HUES64 (cell line): ENCODE results near the gene PAMR1.
"Not testable (repeated sequence)": the region's sequence is repeated elsewhere in the genome, so short reads cannot be mapped to it uniquely, and the experiment has no call there.

ENCODE experiments used
- H3K27ac ChIP-seq: 2 replicates; pipeline ENCODE4 v1.7.0; 2013; ENCODE audit warnings: low read depth, low read length, inconsistent platforms
- H3K27me3 ChIP-seq: 2 replicates; pipeline ENCODE4 v1.6.1; 2013; ENCODE audit warnings: mild to moderate bottlenecking, low read length; ENCODE audit not compliant: insufficient read depth
- H3K36me3 ChIP-seq: 2 replicates; pipeline ENCODE4 v1.6.1; 2013; ENCODE audit warnings: mild to moderate bottlenecking, low read length; ENCODE audit not compliant: insufficient read depth
- H3K4me1 ChIP-seq: 2 replicates; pipeline ENCODE4 v1.6.1; 2013; ENCODE audit warnings: mild to moderate bottlenecking, low read length, moderate library complexity; ENCODE audit not compliant: insufficient read depth
- H3K4me3 ChIP-seq: 2 replicates; pipeline ENCODE4 v1.5.1; 2013; ENCODE audit warnings: mild to moderate bottlenecking, low read length, moderate library complexity
- H3K9ac ChIP-seq: 2 replicates; pipeline ENCODE4 v1.6.1; 2013; ENCODE audit warnings: mild to moderate bottlenecking, low read depth, low read length
- H3K9me3 ChIP-seq: 2 replicates; pipeline ENCODE4 v1.6.1; 2013; ENCODE audit warnings: low read depth, low read length; ENCODE audit not compliant: insufficient read depth
- WGBS: fragments of 150-250, 120-280 bp; methylation state at CpG from one replicate; pipeline ENCODE4 v1.1.7; 2013; ENCODE audit warnings: missing lambda C conversion rate; 5-methylcytosine and 5-hydroxymethylcytosine counted together

The PAMR1 gene

DNA sequence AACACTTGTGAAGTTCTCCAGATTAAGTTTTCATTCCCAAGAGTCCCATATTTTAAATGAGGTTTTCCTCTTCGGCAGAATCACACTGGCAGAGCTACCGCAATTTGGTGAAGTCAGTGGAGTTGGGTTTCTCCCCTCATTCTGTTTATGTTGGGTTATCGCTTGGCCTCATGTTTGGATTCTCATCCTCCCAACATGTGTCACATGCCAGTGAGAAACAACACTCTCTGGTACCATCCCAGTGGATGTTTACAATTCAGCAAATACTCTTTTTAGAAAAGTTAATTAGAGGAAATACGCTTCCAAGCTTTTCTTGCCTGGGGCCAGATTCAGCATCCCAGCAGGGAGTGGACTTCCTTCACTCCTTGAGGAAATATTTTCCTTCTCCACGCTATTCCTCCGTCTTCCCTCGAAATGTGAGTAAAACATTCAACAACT lies 2.1 kb downstream of the PAMR1 start:
- Histone ChIP-seq H3K4me3 (no peak overlapping the region; the same call in 1 of the 2 replicates), H3K27me3 (peaks cover 35% of the 10 kb centered on the region), H3K4me1 (peaks cover 23% of the 10 kb centered on the region; the same call in 1 of the 2 replicates), H3K9ac (no peak overlapping the region), H3K36me3 (no peaks in the 10 kb centered on the region), H3K9me3 (no peaks in the 10 kb centered on the region), H3K27ac (no peak overlapping the region)
- 63% methylated on average over 6 of the region's 7 CpGs for WGBS

DNA sequence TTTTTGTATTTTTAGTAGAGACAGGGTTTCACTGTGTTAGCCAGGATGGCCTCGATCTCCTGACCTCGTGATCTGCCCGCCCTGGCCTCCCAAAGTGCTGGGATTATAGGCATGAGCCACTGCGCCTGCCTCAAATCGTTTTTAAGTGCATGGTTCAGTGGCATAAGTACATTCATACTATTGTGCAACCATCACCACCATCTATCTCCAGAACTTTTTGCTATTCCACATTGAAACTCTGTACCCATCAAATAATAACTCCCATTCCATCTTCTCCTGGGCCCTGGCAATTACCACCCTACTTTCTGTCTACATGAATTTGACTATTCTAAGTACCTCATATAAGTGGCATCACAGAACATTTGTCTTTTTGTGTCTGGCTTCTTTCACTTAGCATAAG lies 3.3 kb downstream of the PAMR1 start:
- not testable (repeated sequence) for H3K36me3 ChIP-seq, H3K9ac ChIP-seq, H3K9me3 ChIP-seq, H3K4me3 ChIP-seq, H3K27ac ChIP-seq
- peaks cover 23% of the 10 kb centered on the region; the same call in 1 of the 2 replicates for H3K4me1 ChIP-seq
- peaks cover 32% of the 10 kb centered on the region for H3K27me3 ChIP-seq
- 95% methylated on average over 5 of the region's 5 CpGs for WGBS

DNA sequence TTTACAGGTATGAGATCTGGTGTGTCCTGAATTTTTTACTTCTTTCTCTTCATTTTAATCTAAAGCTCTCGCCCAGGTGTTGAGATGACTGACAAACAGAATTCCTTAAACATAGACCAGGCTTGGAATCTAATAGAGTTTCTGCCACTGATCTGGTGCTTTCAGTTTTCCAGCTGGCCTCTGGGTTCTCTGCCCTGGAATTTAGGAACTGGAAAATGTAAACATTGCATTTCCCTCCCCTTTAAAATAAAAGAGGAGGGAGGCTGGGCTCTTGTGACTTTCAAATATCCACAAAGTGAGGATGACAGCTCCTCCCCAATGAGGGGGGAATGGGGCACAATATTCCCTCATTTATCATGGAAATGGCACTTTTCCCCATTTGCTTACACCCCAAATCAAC lies 5.0 kb downstream of the PAMR1 start:
- Histone ChIP-seq H3K27ac (no peak overlapping the region), H3K36me3 (no peaks in the 10 kb centered on the region; the same call in 1 of the 2 replicates), H3K9me3 (no peaks in the 10 kb centered on the region), H3K27me3 (peaks cover 16% of the 10 kb centered on the region; the same call in 1 of the 2 replicates), H3K4me3 (no peak overlapping the region), H3K9ac (no peak overlapping the region), H3K4me1 (peaks cover 23% of the 10 kb centered on the region; the same call in 1 of the 2 replicates)
- WGBS, result 86% methylated on average over 1 of the region's 1 CpG

DNA sequence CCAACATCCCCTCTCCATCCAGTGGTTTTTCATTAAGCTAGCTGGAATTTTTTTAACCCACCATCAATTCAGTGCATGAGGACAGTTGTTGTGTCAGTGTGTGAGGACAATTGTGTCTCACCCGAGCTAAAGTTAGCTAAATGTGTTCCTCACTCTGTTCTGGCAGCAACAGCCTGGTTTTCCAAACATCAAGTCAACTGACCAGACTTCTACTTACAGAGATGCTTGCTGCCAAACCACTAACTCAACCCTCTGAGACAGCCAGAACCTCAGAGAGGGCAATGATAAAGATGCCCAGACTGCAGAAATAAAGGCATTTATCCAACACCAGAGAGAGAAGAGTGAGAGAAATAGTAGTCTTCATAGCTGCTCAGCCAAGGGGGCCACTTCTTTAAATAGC lies 6.7 kb downstream of the PAMR1 start:
- Histone ChIP-seq H3K27ac (no peak overlapping the region), H3K27me3 (peaks cover under 1% of the 10 kb centered on the region; the same call in 1 of the 2 replicates)
- WGBS, result 89% methylated on average over 1 of the region's 1 CpG

DNA sequence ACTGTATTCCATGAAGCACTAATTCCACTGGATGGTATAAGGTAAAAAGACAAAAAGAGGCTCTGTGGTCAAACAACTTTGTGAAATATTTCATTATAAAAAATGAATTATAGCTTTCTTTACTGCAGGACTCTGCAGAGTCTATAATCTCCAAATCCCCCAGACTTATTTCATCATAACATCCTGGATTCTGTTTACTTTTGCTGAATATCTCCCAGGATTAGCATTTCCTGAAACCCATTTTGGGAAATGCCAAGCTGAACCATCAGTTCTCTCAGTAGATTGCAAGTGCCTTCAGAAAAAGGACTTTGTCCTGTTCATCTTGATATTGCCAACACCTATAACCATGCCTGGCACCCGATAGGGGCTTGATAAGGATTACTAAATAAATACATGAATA lies 7.9 kb downstream of the PAMR1 start:
- Histone ChIP-seq H3K27ac (no peak overlapping the region), H3K4me3 (no peak overlapping the region), H3K9ac (no peak overlapping the region), H3K27me3 (no peaks in the 10 kb centered on the region), H3K4me1 (peaks cover 11% of the 10 kb centered on the region; the same call in 1 of the 2 replicates), H3K9me3 (no peaks in the 10 kb centered on the region), H3K36me3 (no peaks in the 10 kb centered on the region; the same call in 1 of the 2 replicates)
- 92% methylated on average over 1 of the region's 1 CpG for WGBS

More for the DNA sequence above, 6.7 kb downstream of the PAMR1 start:
- H3K4me1 ChIP-seq, result peaks cover 18% of the 10 kb centered on the region; the same call in 1 of the 2 replicates
- no peaks in the 10 kb centered on the region for H3K9me3 ChIP-seq
- H3K4me3 ChIP-seq, result no peak overlapping the region
- H3K9ac ChIP-seq, result no peak overlapping the region
- no peaks in the 10 kb centered on the region; the same call in 1 of the 2 replicates for H3K36me3 ChIP-seq

DNA sequence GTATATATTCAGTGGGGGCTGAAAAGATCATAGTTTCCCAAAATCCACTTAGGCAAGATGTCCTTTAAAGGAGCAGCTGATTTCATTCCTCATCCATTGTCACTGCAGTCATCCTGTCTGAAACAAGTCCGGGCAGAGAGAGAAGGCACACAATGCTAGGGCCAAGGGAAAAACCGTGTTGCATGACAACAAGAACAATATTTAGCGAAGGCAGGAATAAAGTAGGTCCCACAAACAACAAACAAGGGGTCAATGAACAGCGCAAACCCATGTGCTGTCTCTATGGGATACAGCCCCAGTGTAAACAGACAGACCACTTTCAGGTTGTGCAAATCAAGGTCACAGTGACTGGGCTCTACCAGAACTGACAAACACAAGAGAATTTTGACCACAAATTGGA lies 9.0 kb downstream of the PAMR1 start:
- Histone ChIP-seq H3K9me3 (no peaks in the 10 kb centered on the region), H3K4me3 (no peak overlapping the region), H3K27me3 (no peaks in the 10 kb centered on the region), H3K36me3 (no peaks in the 10 kb centered on the region; the same call in 1 of the 2 replicates), H3K27ac (no peak overlapping the region), H3K9ac (no peak overlapping the region), H3K4me1 (peaks cover 11% of the 10 kb centered on the region; the same call in 1 of the 2 replicates)
- WGBS, result 87% methylated on average over 4 of the region's 4 CpGs

DNA sequence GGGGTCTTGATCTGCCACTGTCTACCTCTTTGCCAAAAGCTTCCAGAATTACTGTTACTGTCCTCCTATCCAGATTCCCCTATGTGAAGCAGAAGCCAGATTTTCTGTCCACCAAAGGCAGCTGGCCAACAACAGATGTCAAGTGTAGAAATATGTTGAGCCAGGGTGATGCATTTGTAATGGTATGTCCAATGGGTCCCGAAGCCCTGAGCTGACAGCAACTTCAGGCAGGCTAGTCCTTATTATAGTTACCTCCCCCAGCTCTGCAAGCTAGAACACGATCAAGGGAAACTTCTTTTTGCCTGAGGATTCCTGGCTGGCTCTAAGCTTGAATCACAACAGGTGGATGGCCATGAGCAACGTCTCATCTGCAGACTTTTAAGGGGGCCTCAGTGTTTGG lies 10.2 kb downstream of the PAMR1 start:
- no peak overlapping the region for H3K9ac ChIP-seq
- no peaks in the 10 kb centered on the region for H3K27me3 ChIP-seq
- H3K4me3 ChIP-seq, result no peak overlapping the region
- no peaks in the 10 kb centered on the region; the same call in 1 of the 2 replicates for H3K36me3 ChIP-seq
- H3K4me1 ChIP-seq, result peaks cover 3% of the 10 kb centered on the region; the same call in 1 of the 2 replicates
- H3K27ac ChIP-seq, result no peak overlapping the region
- WGBS, result 58% methylated on average over 3 of the region's 3 CpGs
- no peaks in the 10 kb centered on the region for H3K9me3 ChIP-seq

DNA sequence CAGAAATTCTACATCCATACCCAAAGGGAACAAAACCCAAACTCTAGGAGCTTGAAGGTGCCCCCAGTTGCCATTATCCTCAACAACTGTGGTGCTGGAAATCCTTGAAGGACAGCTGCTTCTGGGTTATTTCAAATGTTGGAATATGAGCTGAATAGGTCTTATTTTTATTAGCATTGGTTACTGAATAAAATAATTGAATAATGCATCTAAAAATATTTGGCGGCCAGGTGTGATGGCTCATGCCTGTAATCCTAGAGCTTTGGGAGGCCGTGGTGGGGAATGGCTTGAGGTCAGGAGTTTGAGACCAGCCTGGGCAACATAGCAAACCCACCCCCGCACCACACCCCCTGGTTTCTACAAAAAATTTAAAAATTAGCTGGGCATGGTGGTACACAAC lies 10.9 kb downstream of the PAMR1 start:
- Histone ChIP-seq H3K9ac (no peak overlapping the region), H3K4me3 (no peak overlapping the region), H3K9me3 (no peaks in the 10 kb centered on the region), H3K4me1 (peaks cover 2% of the 10 kb centered on the region; the same call in 1 of the 2 replicates), H3K27ac (no peak overlapping the region), H3K36me3 (no peaks in the 10 kb centered on the region; the same call in 1 of the 2 replicates), H3K27me3 (no peaks in the 10 kb centered on the region)
- 95% methylated on average over 2 of the region's 3 CpGs for WGBS

DNA sequence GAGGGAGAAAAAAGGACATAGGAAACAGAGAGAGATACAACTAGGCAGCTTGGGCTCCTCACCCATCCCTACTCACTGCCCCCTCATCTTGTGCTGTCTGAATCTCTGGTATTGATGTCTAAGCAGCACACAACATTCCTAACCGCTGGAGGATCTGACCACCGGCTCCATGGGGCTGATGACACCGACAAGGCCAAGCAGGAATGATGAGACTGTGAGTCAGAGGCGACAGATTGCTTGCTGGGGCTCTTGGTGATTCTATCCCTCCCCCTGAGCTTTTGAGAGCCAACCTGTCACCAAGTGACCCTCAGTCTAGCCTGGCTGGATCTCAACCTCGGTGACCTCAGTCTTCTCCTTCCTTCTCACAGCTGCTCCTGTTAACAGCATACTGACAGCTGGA lies 13.8 kb downstream of the PAMR1 start:
- no peak overlapping the region for H3K4me3 ChIP-seq
- no peaks in the 10 kb centered on the region for H3K27me3 ChIP-seq
- H3K9me3 ChIP-seq, result peaks cover 18% of the 10 kb centered on the region
- 47% methylated on average over 5 of the region's 5 CpGs for WGBS
- no peak overlapping the region for H3K27ac ChIP-seq
- H3K9ac ChIP-seq, result no peak overlapping the region
- H3K36me3 ChIP-seq, result peaks cover 4% of the 10 kb centered on the region; the same call in 1 of the 2 replicates
- H3K4me1 ChIP-seq, result peaks cover 2% of the 10 kb centered on the region; the same call in 1 of the 2 replicates

DNA sequence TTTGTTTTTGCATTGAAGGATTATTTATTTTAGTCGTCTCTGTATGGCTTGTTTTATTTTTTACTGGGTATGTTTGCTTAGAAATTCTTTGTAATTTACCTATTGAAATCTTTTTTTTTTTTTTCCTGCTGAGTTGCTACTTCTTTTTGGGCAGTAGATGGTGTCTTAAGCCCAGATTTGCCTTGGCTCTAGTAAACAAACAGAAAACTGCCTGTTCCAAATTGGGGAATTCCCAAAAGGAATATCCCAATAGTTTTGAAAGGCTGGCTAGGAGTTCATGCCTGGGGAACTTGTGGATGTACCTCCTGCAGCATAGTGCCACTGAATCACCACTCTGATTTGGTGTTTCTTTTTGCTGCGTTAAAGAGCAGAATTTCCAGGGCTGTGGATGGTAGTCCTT lies 17.7 kb downstream of the PAMR1 start:
- Histone ChIP-seq H3K27me3 (peaks cover 7% of the 10 kb centered on the region; the same call in 1 of the 2 replicates), H3K4me3 (no peak overlapping the region), H3K4me1 (no peaks in the 10 kb centered on the region; the same call in 1 of the 2 replicates), H3K27ac (no peak overlapping the region), H3K9ac (no peak overlapping the region), H3K9me3 (peaks cover 29% of the 10 kb centered on the region), H3K36me3 (peaks cover 4% of the 10 kb centered on the region; the same call in 1 of the 2 replicates)
- WGBS, result 89% methylated on average over 2 of the region's 2 CpGs

DNA sequence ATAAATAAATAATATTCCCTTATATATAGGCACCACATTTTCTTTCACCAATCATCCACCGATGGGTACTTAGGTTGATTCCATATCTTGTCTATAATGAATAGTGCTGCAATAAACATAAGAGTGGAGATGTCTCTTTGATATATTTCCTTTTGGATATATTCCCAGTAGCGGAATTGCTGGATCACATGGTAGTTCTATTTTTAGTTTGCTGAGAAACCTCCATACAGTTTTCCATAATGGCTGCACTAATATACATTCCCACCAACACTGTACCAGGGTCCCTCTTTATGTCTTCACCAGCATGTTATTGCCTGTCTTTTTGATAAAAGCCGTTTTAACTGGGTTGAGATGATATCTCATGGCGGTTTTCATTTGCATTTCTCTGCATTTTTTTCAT lies 23.6 kb downstream of the PAMR1 start:
- Histone ChIP-seq H3K4me3 (no peak overlapping the region), H3K9me3 (peaks cover 12% of the 10 kb centered on the region; the same call in 1 of the 2 replicates), H3K9ac (no peak overlapping the region), H3K27ac (no peak overlapping the region), H3K36me3 (no peaks in the 10 kb centered on the region), H3K4me1 (no peaks in the 10 kb centered on the region), H3K27me3 (peaks cover 7% of the 10 kb centered on the region; the same call in 1 of the 2 replicates)
- WGBS, result 91% methylated on average over 4 of the region's 4 CpGs
